ENCODE results near the gene CHRM4.

Gene CHRM4

DNA sequence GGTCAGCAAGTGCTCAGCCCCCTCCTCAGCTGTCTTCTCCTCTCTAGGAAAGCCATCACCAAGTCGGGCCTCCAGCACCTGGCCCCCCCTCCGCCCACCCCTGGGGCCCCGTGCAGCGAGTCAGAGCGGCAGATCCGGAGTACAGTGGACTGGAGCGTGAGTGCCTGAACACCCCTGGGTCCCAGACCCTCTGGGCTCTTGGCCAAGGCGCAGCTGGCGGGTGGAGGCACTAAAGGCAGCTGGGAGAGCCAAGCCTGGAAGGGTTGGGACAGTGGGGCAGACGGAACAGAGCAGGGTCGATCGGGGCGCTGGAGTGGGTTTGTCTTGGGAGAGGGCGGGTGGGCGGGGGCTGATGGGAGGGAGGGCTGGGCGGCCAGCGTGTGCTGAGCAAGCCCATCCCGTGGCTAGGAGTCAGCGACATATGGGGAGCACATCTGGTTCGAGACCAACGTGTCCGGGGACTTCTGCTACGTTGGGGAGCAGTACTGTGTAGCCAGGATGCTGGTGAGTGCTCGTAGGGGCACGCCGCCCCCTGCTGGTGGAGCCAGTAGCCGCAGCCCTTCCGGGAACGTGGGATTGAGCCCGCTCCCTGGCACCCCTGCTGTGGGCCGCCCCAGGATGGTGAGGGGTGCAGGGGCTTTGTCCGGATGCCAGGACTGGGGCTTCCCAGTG, 24.2 kb downstream of the CHRM4 start:
- Histone ChIP-seq H3K27ac (ENCODE audit: low read depth, low read length) (no peak overlapping the region), H2AFZ (ENCODE audit: insufficient read depth, low read length, poor library complexity) (no peak overlapping the region), H2BK12ac (ENCODE audit: low read length) (no peak overlapping the region), H3K9ac (ENCODE audit: low read length) (no peak overlapping the region), H3K18ac (ENCODE audit: low read length) (no peak overlapping the region), H3K23ac (ENCODE audit: low read length) (no peak overlapping the region), H4K12ac (ENCODE audit: low read depth, low read length) (no peak overlapping the region), H3K79me2 (ENCODE audit: control insufficient read depth, insufficient read depth, low read length, poor library complexity) (peaks cover 2% of the 10 kb centered on the region), H2BK120ac (ENCODE audit: insufficient read depth, low read length, poor library complexity) (no peak overlapping the region), H3K9me3 (ENCODE audit: insufficient read depth, low read depth, low read length) (no peaks in the 10 kb centered on the region), H3K79me1 (ENCODE audit: low read length) (no peaks in the 10 kb centered on the region), H3K4ac (ENCODE audit: low read depth, low read length) (no peak overlapping the region), H3K27me3 (ENCODE audit: insufficient read depth, low read length) (no peaks in the 10 kb centered on the region), H3K4me2 (ENCODE audit: low read length) (no peak overlapping the region), H3K4me3 (ENCODE audit: low read depth, low read length) (no peak overlapping the region), H3K14ac (ENCODE audit: low read length) (no peak overlapping the region), H3K4me1 (ENCODE audit: control insufficient read depth in 1 of 2, insufficient read depth in 2 of 2, low read length in 2 of 2) (peaks cover 4 to 15% of the 10 kb centered on the region in 2 experiments), H4K91ac (ENCODE audit: low read depth, low read length) (no peak overlapping the region), H3K36me3 (ENCODE audit: control insufficient read depth in 1 of 2, insufficient read depth in 2 of 2, low read length in 2 of 2) (peaks cover 42 to 44% of the 10 kb centered on the region in 2 experiments), H2BK5ac (ENCODE audit: low read depth, low read length, poor library complexity) (no peak overlapping the region), H4K8ac (ENCODE audit: low read depth, low read length) (no peak overlapping the region), H2AK5ac (ENCODE audit: low read length) (no peak overlapping the region)
- WGBS (ENCODE audit: extremely low coverage, insufficient coverage, insufficient read length): no CpG with 5 or more reads among the region's 32 CpGs
- no peak for DNase-seq

DNA sequence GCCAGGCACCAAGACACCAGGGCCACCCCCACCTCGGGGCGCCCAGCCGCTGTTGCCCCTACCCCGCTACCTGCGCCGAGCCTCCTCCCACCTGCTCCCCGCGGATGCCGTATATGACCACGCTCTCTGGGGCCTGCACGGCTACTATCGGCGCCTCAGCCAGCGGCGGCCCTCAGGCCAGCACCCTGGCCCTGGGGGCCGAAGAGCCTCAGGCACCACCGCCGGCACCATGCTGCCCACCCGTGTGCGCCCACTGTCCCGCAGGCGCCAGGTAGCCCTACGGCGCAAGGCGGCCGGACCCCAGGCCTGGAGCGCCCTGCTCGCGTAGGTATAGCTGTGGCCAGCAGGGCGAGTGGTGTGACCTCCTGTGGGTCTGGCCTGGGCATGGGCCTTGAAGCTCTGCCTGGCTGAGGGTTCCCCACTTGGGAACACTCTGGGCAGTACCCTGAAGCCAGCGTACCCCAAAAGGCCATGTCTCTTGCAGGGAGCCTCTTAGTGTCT, 24.9 kb downstream of the CHRM4 start:
- no peak overlapping the region for H3K9ac ChIP-seq (ENCODE audit: low read length)
- H4K8ac ChIP-seq (ENCODE audit: low read depth, low read length): no peak overlapping the region
- H3K79me1 ChIP-seq (ENCODE audit: low read length): no peaks in the 10 kb centered on the region

DNA sequence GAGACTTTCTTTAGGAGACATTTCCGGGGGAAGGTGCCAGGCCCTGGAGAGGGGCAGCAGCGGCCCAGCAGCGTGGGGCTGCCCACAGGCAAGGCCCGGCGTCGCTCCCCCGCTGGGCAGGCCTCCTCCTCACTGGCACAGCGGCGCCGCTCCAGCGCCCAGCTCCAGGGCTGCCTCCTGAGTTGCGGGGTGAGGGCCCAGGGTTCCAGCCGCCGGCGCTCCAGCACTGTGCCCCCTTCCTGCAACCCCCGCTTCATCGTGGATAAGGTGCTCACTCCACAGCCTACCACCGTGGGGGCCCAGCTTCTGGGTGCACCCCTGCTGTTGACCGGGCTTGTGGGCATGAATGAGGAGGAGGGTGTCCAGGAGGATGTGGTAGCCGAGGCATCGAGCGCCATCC, 25.3 kb downstream of the CHRM4 start:
- Histone ChIP-seq H3K4me2 (ENCODE audit: low read length) (no peak overlapping the region), H3K27ac (ENCODE audit: low read depth, low read length) (no peak overlapping the region), H3K23ac (ENCODE audit: low read length) (no peak overlapping the region), H2AFZ (ENCODE audit: insufficient read depth, low read length, poor library complexity) (no peak overlapping the region), H3K4me1 (ENCODE audit: control insufficient read depth in 1 of 2, insufficient read depth in 2 of 2, low read length in 2 of 2) (peaks cover 7 to 15% of the 10 kb centered on the region in 2 experiments), H3K27me3 (ENCODE audit: insufficient read depth, low read length) (no peaks in the 10 kb centered on the region), H3K79me2 (ENCODE audit: control insufficient read depth, insufficient read depth, low read length, poor library complexity) (peaks cover 2% of the 10 kb centered on the region), H2AK5ac (ENCODE audit: low read length) (no peak overlapping the region), H4K8ac (ENCODE audit: low read depth, low read length) (no peak overlapping the region), H3K4me3 (ENCODE audit: low read depth, low read length) (no peak overlapping the region), H4K91ac (ENCODE audit: low read depth, low read length) (no peak overlapping the region), H3K79me1 (ENCODE audit: low read length) (no peaks in the 10 kb centered on the region), H3K14ac (ENCODE audit: low read length) (no peak overlapping the region), H4K12ac (ENCODE audit: low read depth, low read length) (no peak overlapping the region), H2BK5ac (ENCODE audit: low read depth, low read length, poor library complexity) (no peak overlapping the region), H3K4ac (ENCODE audit: low read depth, low read length) (no peak overlapping the region), H3K9ac (ENCODE audit: low read length) (no peak overlapping the region), H2BK12ac (ENCODE audit: low read length) (no peak overlapping the region), H3K36me3 (ENCODE audit: control insufficient read depth in 1 of 2, insufficient read depth in 2 of 2, low read length in 2 of 2) (peaks cover 31 to 37% of the 10 kb centered on the region in 2 experiments), H2BK120ac (ENCODE audit: insufficient read depth, low read length, poor library complexity) (no peak overlapping the region), H3K18ac (ENCODE audit: low read length) (no peak overlapping the region), H3K9me3 (ENCODE audit: insufficient read depth, low read depth, low read length) (no peaks in the 10 kb centered on the region)
- no peak for DNase-seq
- no CpG with 5 or more reads among the region's 22 CpGs for WGBS (ENCODE audit: extremely low coverage, insufficient coverage, insufficient read length)

More for the DNA sequence above, 24.9 kb downstream of the CHRM4 start:
- no peak overlapping the region for H3K27ac ChIP-seq (ENCODE audit: low read depth, low read length)
- H3K27me3 ChIP-seq (ENCODE audit: insufficient read depth, low read length): no peaks in the 10 kb centered on the region
- H4K91ac ChIP-seq (ENCODE audit: low read depth, low read length): no peak overlapping the region
- no peak overlapping the region for H3K18ac ChIP-seq (ENCODE audit: low read length)
- DNase-seq: no peak
- peaks cover 35 to 41% of the 10 kb centered on the region in 2 experiments for H3K36me3 ChIP-seq (ENCODE audit: control insufficient read depth in 1 of 2, insufficient read depth in 2 of 2, low read length in 2 of 2)
- peaks cover 2% of the 10 kb centered on the region for H3K79me2 ChIP-seq (ENCODE audit: control insufficient read depth, insufficient read depth, low read length, poor library complexity)
- H4K12ac ChIP-seq (ENCODE audit: low read depth, low read length): no peak overlapping the region
- H3K9me3 ChIP-seq (ENCODE audit: insufficient read depth, low read depth, low read length): no peaks in the 10 kb centered on the region
- H3K23ac ChIP-seq (ENCODE audit: low read length): no peak overlapping the region
- no peak overlapping the region for H2AK5ac ChIP-seq (ENCODE audit: low read length)
- no peak overlapping the region for H3K4ac ChIP-seq (ENCODE audit: low read depth, low read length)
- WGBS (ENCODE audit: extremely low coverage, insufficient coverage, insufficient read length): no CpG with 5 or more reads among the region's 31 CpGs
- no peak overlapping the region for H2BK5ac ChIP-seq (ENCODE audit: low read depth, low read length, poor library complexity)
- peaks cover 7 to 15% of the 10 kb centered on the region in 2 experiments for H3K4me1 ChIP-seq (ENCODE audit: control insufficient read depth in 1 of 2, insufficient read depth in 2 of 2, low read length in 2 of 2)
- H2BK120ac ChIP-seq (ENCODE audit: insufficient read depth, low read length, poor library complexity): no peak overlapping the region
- H3K14ac ChIP-seq (ENCODE audit: low read length): no peak overlapping the region
- H3K4me2 ChIP-seq (ENCODE audit: low read length): no peak overlapping the region
- no peak overlapping the region for H3K4me3 ChIP-seq (ENCODE audit: low read depth, low read length)
- no peak overlapping the region for H2AFZ ChIP-seq (ENCODE audit: insufficient read depth, low read length, poor library complexity)
- H2BK12ac ChIP-seq (ENCODE audit: low read length): no peak overlapping the region

DNA sequence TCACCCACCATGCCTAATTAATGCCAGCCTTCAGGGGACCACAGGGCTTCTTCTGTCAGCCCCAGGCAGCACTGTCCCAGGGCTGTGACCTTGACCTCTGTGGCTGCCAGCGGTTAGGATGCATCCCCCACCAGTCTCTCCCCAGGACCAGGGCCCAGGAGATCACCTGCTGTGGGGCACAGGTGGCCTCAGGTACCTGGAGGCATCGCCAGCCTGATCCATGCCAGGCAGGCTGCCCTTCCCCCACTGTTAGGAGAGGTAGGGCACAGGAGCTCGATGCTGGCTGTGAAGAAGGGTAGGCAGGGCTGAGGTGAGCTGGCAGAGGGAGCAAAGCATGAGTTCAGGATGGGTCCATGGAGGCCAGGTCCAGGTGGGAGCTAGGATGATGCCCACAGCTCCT, 26.8 kb downstream of the CHRM4 start:
- Histone ChIP-seq H3K27ac (ENCODE audit: low read depth, low read length) (no peak overlapping the region), H3K4ac (ENCODE audit: low read depth, low read length) (no peak overlapping the region), H2AK5ac (ENCODE audit: low read length) (no peak overlapping the region), H3K79me1 (ENCODE audit: low read length) (no peaks in the 10 kb centered on the region), H4K12ac (ENCODE audit: low read depth, low read length) (no peak overlapping the region), H4K91ac (ENCODE audit: low read depth, low read length) (no peak overlapping the region), H3K4me1 (ENCODE audit: control insufficient read depth in 1 of 2, insufficient read depth in 2 of 2, low read length in 2 of 2) (peaks cover 7 to 18% of the 10 kb centered on the region in 2 experiments), H2BK120ac (ENCODE audit: insufficient read depth, low read length, poor library complexity) (no peak overlapping the region), H3K9me3 (ENCODE audit: insufficient read depth, low read depth, low read length) (no peaks in the 10 kb centered on the region), H3K4me3 (ENCODE audit: low read depth, low read length) (no peak overlapping the region), H3K79me2 (ENCODE audit: control insufficient read depth, insufficient read depth, low read length, poor library complexity) (peaks cover 2% of the 10 kb centered on the region), H3K36me3 (ENCODE audit: control insufficient read depth in 1 of 2, insufficient read depth in 2 of 2, low read length in 2 of 2) (peaks cover 21 to 27% of the 10 kb centered on the region in 2 experiments), H3K9ac (ENCODE audit: low read length) (no peak overlapping the region), H3K14ac (ENCODE audit: low read length) (no peak overlapping the region), H2BK12ac (ENCODE audit: low read length) (no peak overlapping the region), H3K27me3 (ENCODE audit: insufficient read depth, low read length) (no peaks in the 10 kb centered on the region), H2BK5ac (ENCODE audit: low read depth, low read length, poor library complexity) (no peak overlapping the region), H4K8ac (ENCODE audit: low read depth, low read length) (no peak overlapping the region), H3K4me2 (ENCODE audit: low read length) (no peak overlapping the region), H3K18ac (ENCODE audit: low read length) (no peak overlapping the region), H3K23ac (ENCODE audit: low read length) (no peak overlapping the region), H2AFZ (ENCODE audit: insufficient read depth, low read length, poor library complexity) (no peak overlapping the region)
- WGBS (ENCODE audit: extremely low coverage, insufficient coverage, insufficient read length): no CpG with 5 or more reads among the region's 3 CpGs
- DNase-seq: no peak

Data from trophoblast cell (in vitro differentiated cells and primary cell).